Stimulated activated CD4-positive, alpha-beta T cell treated with anti-CD3 and anti-CD28 coated beads, Interleukin-4, amount 100 ng/mL, for 1 hour (primary cell): Measurements from ENCODE around the gene KRTAP7-1.
A peak's percentile ranks its signal among the peaks of the same experiment; 100 is the strongest.

Experiments used
- DNase-seq: peaks from one replicate; pipeline ENCODE4 v3.0.0-alpha.2; 2020

Gene KRTAP7-1

GRCh38 chr21:30829659-30830058 is at the start of gene KRTAP7-1:
Gene KRTAP7-1, minus strand, starts transcription at chr21:30829759. Its CDS starts 61 bp downstream, at chr21:30829698.
- no peak for DNase-seq

DNA sequence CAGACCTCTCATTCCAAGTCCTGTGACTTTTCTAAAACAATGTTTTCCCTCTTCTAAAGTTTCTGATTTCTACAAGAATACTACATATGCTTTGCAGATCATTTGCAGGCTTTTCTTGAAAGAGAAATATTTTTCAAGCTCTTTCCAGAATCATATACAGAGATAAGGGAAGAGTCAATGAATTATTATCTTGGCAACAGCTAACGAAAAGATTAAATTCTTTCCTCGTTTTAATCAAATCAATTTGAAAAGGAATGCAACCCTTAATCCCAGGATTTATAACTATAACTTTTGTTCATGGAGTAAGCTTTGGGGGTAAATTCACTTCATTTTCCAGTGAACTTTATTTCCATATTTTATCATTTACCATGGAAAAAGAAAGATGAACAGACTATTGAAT is 45.0 kb upstream of the KRTAP7-1 start:
- DNase-seq: no peak

- DNase-seq: no peak
These were observed 18.3 kb upstream of the KRTAP7-1 start for GRCh38 chr21:30847627-30848500.

DNA sequence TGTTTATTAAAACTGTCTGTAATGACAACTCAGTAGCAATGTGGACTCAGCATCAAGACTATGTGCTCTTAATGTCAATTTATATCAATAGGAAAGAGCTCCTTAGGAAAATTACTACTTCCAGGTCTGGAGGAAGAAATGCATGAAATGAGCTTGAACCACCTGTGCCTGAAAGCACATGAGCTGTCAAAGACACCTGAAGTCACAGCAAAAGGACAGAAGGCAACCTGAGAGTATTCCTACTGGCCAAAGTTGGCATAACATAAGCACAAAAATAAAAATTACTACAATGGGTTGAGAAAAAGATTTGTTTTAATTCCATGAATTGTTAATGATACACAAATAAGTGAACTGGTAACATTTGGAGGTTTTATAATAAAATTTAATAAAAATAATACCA is 13.4 kb upstream of the KRTAP7-1 start:
- no peak for DNase-seq

GRCh38 chr21:30839304-30839703 is 9.7 kb upstream of the KRTAP7-1 start:
- peak; percentile 49 for DNase-seq

DNA sequence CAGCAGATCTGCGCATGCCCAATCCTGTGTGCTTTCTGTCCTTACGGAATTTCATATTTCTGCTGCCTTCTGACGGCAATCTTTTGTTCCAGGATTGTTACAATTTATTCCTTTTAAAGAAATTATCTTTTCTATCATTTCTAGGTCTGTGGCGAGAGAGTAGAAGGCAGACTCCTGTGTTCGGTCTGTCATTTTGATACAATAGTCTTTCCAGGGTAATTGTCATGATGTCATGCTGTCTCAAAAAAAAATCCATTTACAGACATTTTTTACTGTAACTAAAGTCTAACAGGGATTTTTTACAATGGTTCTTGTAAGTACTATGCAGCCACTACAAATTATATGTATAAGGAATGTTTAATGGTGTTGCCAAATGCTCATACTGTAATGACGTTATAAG is 9.0 kb upstream of the KRTAP7-1 start:
- no peak for DNase-seq

- peak; percentile 19 for DNase-seq
These were observed 1.7 kb upstream of the KRTAP7-1 start for GRCh38 chr21:30831194-30831765.

DNA sequence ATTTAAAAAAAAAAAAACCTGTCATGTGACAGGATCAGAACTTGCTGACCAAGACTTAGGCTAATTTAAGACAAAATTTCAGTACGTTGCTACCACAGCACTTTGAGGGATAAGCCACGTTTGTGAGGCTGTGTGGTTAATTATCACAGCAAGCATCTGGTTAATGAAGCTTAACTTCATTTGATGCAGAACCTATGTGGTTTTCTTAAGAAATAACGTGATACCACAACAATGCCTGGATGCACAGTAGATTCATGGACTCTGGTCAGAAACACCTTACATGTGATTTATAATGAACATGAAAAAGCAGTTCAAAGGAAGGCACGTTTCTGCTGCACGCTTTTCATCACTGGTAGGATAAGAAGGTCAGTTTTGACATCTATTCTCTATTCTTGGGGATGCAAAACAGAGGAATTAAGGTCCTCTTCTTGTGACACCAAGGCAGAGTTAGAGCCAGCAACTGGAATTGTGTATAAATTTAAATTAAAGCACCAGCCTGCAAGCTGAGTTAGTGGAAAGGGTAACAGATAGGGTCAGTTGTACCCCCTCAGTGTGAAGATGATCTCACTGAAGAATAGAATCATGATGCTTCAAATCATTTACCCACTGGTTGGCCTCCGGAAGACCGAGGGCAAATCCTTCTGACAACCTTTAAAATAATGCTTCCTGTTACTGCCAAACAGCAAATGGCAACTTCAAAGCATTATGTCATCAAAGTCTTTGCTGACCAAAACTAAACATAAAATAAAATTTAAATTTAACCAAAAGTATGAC is 10.5 kb downstream of the KRTAP7-1 start:
- DNase-seq: no peak

- DNase-seq: no peak
These were observed 16.4 kb downstream of the KRTAP7-1 start, which contains the start of gene KRTAP8-1 for GRCh38 chr21:30813174-30813573. Gene KRTAP8-1, minus strand, starts transcription at chr21:30813274. Its CDS starts 54 bp downstream, at chr21:30813220.

DNA sequence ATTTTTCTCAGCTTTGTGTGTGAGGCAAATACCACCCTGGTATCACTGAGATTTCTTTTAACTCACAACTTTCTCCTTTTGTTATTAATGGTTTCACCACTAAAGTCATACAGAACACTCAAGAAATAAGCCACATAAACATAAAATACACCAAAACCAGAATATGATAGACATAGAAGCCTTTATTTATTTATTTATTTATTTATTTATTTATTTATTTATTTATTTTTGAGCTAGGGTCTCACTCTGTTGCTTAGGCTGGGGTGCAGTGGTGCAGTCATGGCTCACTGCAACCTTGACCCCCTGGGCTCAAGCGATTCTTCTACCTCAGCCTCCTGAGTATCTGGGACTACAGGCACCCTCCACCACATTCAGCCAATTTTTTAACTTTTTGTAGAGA is 29.0 kb downstream of the KRTAP7-1 start:
- DNase-seq: no peak

GRCh38 chr21:30793581-30794314 is 35.8 kb downstream of the KRTAP7-1 start:
- DNase-seq: no peak

- DNase-seq: no peak
These were observed 50.3 kb downstream of the KRTAP7-1 start for GRCh38 chr21:30779249-30779648.
